Neural progenitor cell (in vitro differentiated cells): ENCODE data around the gene SMC6. TPM values are rescaled to one million over a fixed set of nuclear protein-coding genes. Genes with fewer than 3 reads are reported as not detected.

ENCODE experiments used
- DNase-seq: peaks from one replicate; pipeline ENCODE4 v3.0.0-alpha.2; 2016; ENCODE audit warnings: low spot score
- H2AFZ ChIP-seq: fragments of 200-600 bp; sonication (generic); replicated peaks from 2 replicates; pipeline ENCODE4 v1.6.1; 2016; ENCODE audit warnings: antibody characterized with exemption
- H3F3A ChIP-seq: fragments of 200-600 bp; sonication (generic); 2 replicates; pipeline ENCODE4 v1.6.1; 2016; ENCODE audit warnings: antibody characterized with exemption, low read depth
- H3K27ac ChIP-seq: fragments of 200-600 bp; sonication (generic); 2 replicates; pipeline ENCODE4 v1.5.1; 2016; ENCODE audit warnings: mild to moderate bottlenecking
- H3K27me3 ChIP-seq: fragments of 200-600 bp; sonication (generic); 2 replicates; pipeline ENCODE4 v1.6.1; 2016; ENCODE audit warnings: mild to moderate bottlenecking, moderate library complexity
- H3K36me3 ChIP-seq: fragments of 200-600 bp; sonication (generic); 2 replicates; pipeline ENCODE4 v1.5.1; 2016
- H3K4me1 ChIP-seq: fragments of 200-600 bp; sonication (generic); 2 replicates; pipeline ENCODE4 v1.6.1; 2016; ENCODE audit warnings: mixed run types
- H3K4me2 ChIP-seq: fragments of 200-600 bp; sonication (generic); 2 replicates; pipeline ENCODE4 v1.6.1; 2016
- H3K4me3 ChIP-seq: fragments of 200-600 bp; sonication (generic); 2 replicates; pipeline ENCODE4 v1.5.1; 2016
- H3K79me2 ChIP-seq: fragments of 200-600 bp; sonication (generic); 2 replicates; pipeline ENCODE4 v1.6.1; 2016; ENCODE audit warnings: low read depth
- H3K9ac ChIP-seq: fragments of 200-600 bp; sonication (generic); 2 replicates; pipeline ENCODE4 v1.6.1; 2016
- H3K9me3 ChIP-seq: fragments of 200-600 bp; sonication (generic); 2 replicates; pipeline ENCODE4 v1.5.1; 2016; ENCODE audit warnings: low read depth
- H4K20me1 ChIP-seq: fragments of 200-600 bp; sonication (generic); 2 replicates; pipeline ENCODE4 v1.6.1; 2016; ENCODE audit warnings: low read depth
- H3K27ac Mint-ChIP-seq: 3 replicates; pipeline ENCODE4 v1.8.0; 2021; ENCODE audit warnings: mixed read lengths
- H3K27me3 Mint-ChIP-seq: 2 replicates; pipeline ENCODE4 v1.8.0; 2022; ENCODE audit warnings: low read depth, mild to moderate bottlenecking, inconsistent platforms, moderate library complexity, mixed read lengths; ENCODE audit not compliant: insufficient read depth
- H3K36me3 Mint-ChIP-seq: 3 replicates; pipeline ENCODE4 v1.8.0; 2021; ENCODE audit warnings: mixed read lengths
- H3K4me1 Mint-ChIP-seq: 3 replicates; pipeline ENCODE4 v1.8.0; 2021; ENCODE audit warnings: mixed read lengths
- H3K4me3 Mint-ChIP-seq: 3 replicates; pipeline ENCODE4 v1.8.0; 2021; ENCODE audit warnings: mild to moderate bottlenecking, moderate library complexity, mixed read lengths
- H3K9me3 Mint-ChIP-seq: 3 replicates; pipeline ENCODE4 v1.8.0; 2020; ENCODE audit warnings: mixed read lengths
- CTCF ChIP-seq: fragments of 200-600 bp; sonication (generic); IDR thresholded peaks from 2 replicates; pipeline ENCODE4 v1.5.1; 2017; ENCODE audit warnings: antibody characterized with exemption, mild to moderate bottlenecking
- EZH2 ChIP-seq: fragments of 200-600 bp; sonication (generic); IDR thresholded peaks from 2 replicates; pipeline ENCODE4 v1.6.1; 2017; ENCODE audit warnings: antibody characterized with exemption, mild to moderate bottlenecking, moderate library complexity
- EZH2phosphoT487 ChIP-seq: fragments of 200-600 bp; sonication (generic); IDR thresholded peaks from 2 replicates; pipeline ENCODE4 v1.6.1; 2017; ENCODE audit warnings: antibody characterized with exemption
- total RNA-seq: library from RNA; depleted of rRNA; stranded (reverse); fragments of >200 nt; gene quantifications from 2 replicates; pipeline ENCODE4 v1.2.3, GENCODE V29; 2015; ENCODE audit warnings: low replicate concordance

Gene SMC6
- total RNA-seq, 1 donor from 2014 or later = 56.8 TPM

DNA sequence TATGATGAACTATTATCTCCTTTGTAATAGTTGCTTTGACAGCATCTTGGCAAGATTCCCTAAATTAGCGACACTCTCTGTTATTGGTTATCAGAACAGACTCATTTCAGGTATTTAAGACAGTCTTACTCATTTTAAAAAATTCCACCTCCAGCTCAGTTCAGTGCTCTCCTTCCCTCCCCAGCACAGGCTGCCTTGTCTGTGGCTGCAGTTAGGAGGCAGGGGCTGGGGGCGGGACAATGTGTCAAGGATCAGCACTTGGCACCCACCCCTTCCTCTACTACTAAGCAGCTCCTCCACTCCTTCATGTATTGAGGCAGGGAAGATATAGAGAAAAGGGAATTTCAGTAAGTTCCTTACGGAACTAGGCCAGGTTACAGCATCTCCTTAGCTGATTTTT is 128.2 kb downstream of the SMC6 start:
- H4K20me1 ChIP-seq = peaks cover 4% of the 10 kb centered on the region
- TF ChIP-seq CTCF (no peak), EZH2 (no peak), EZH2phosphoT487 (no peak)
- H3K27ac ChIP-seq = no peak overlapping the region
- H3K9me3 Mint-ChIP-seq = no peaks in the 10 kb centered on the region
- no peak for DNase-seq
- no peak overlapping the region for H2AFZ ChIP-seq
- H3K4me3 ChIP-seq = no peak overlapping the region
- peaks cover 4% of the 10 kb centered on the region for H3K4me1 Mint-ChIP-seq
- H3K27me3 Mint-ChIP-seq = peaks cover 3% of the 10 kb centered on the region
- no peaks in the 10 kb centered on the region for H3F3A ChIP-seq
- H3K36me3 Mint-ChIP-seq = no peaks in the 10 kb centered on the region
- H3K27ac Mint-ChIP-seq = no peak overlapping the region
- no peaks in the 10 kb centered on the region for H3K4me1 ChIP-seq
- no peaks in the 10 kb centered on the region for H3K79me2 ChIP-seq
- no peak overlapping the region for H3K9ac ChIP-seq
- H3K27me3 ChIP-seq = no peaks in the 10 kb centered on the region
- H3K4me2 ChIP-seq = no peak overlapping the region
- H3K36me3 ChIP-seq = no peaks in the 10 kb centered on the region
- no peaks in the 10 kb centered on the region for H3K9me3 ChIP-seq
- H3K4me3 Mint-ChIP-seq = no peak overlapping the region

DNA sequence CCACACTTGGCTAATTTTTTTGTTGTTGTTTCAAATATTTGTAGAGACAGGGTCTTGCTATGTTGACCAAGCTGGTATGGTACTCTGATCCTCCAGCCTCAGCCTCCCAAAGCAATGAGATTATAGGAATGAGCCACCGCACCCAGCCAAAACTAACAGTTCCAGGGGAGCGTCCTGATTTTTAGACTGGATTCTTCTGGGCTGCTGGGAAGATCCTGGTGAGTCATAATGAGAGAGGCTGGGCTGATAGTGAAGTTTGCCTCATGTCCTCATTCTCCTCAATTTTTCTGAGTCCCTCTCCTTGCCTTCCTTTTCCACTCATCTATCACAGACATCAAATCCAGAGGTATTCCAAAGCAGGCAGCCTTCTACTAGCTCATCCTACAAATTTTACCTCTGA is 131.8 kb downstream of the SMC6 start:
- no peak overlapping the region for H2AFZ ChIP-seq
- no peaks in the 10 kb centered on the region for H3K36me3 Mint-ChIP-seq
- H3K36me3 ChIP-seq = no peaks in the 10 kb centered on the region
- no peak overlapping the region for H3K27ac ChIP-seq
- H3K4me2 ChIP-seq = no peak overlapping the region
- no peaks in the 10 kb centered on the region for H3F3A ChIP-seq
- no peaks in the 10 kb centered on the region for H3K4me1 ChIP-seq
- H3K9me3 Mint-ChIP-seq = no peaks in the 10 kb centered on the region
- H3K79me2 ChIP-seq = no peaks in the 10 kb centered on the region
- no peaks in the 10 kb centered on the region for H4K20me1 ChIP-seq
- no peak for TF ChIP-seq EZH2
- H3K9ac ChIP-seq = no peak overlapping the region
- no peak overlapping the region for H3K27ac Mint-ChIP-seq
- no peaks in the 10 kb centered on the region for H3K9me3 ChIP-seq
- no peaks in the 10 kb centered on the region for H3K27me3 ChIP-seq
- no peak overlapping the region for H3K4me3 ChIP-seq
- H3K4me3 Mint-ChIP-seq = no peak overlapping the region
- H3K4me1 Mint-ChIP-seq = peaks cover 4% of the 10 kb centered on the region
- peaks cover 2% of the 10 kb centered on the region for H3K27me3 Mint-ChIP-seq
- no peak for DNase-seq

DNA sequence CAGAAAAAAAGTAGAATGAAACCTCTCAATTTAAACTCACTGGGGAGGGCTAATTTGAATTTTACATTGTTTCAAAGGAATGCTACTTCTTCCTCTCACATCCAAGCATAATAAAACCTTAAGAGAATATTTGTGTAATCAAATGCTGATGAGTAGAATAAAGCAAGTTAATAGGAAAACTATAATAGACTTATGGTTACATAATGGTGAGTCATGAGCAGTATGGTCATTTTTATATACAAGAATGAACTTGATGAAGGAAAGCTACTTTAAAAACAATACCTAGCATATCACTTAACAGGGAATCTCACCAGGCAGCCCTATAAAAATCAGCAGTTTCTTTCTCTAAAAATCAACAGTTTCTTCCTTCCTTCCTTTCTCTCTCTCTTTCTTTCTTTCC is 132.8 kb downstream of the SMC6 start:
- Mint-ChIP-seq H3K4me3 (no peak overlapping the region), H3K9me3 (no peaks in the 10 kb centered on the region), H3K27ac (no peak overlapping the region), H3K36me3 (no peaks in the 10 kb centered on the region), H3K27me3 (peaks cover 2% of the 10 kb centered on the region), H3K4me1 (peaks cover 4% of the 10 kb centered on the region)
- Histone ChIP-seq H3K4me2 (no peak overlapping the region), H3K4me3 (no peak overlapping the region), H3K27ac (no peak overlapping the region), H4K20me1 (no peaks in the 10 kb centered on the region), H3K9ac (no peak overlapping the region), H3F3A (no peaks in the 10 kb centered on the region), H3K9me3 (no peaks in the 10 kb centered on the region), H3K79me2 (no peaks in the 10 kb centered on the region), H3K36me3 (no peaks in the 10 kb centered on the region), H2AFZ (no peak overlapping the region), H3K4me1 (no peaks in the 10 kb centered on the region), H3K27me3 (no peaks in the 10 kb centered on the region)
- TF ChIP-seq CTCF (no peak), EZH2 (no peak), EZH2phosphoT487 (no peak)
- DNase-seq = no peak

GRCh38 chr2:17620280-17620679 is 133.3 kb downstream of the SMC6 start:
- DNase-seq = no peak
- H3K4me2 ChIP-seq = no peak overlapping the region
- H3K4me3 Mint-ChIP-seq = no peak overlapping the region
- no peaks in the 10 kb centered on the region for H3F3A ChIP-seq
- H3K27ac Mint-ChIP-seq = no peak overlapping the region
- H3K27me3 ChIP-seq = no peaks in the 10 kb centered on the region
- H4K20me1 ChIP-seq = no peaks in the 10 kb centered on the region
- H2AFZ ChIP-seq = no peak overlapping the region
- H3K9ac ChIP-seq = no peak overlapping the region
- no peaks in the 10 kb centered on the region for H3K4me1 ChIP-seq
- no peaks in the 10 kb centered on the region for H3K36me3 ChIP-seq
- no peaks in the 10 kb centered on the region for H3K36me3 Mint-ChIP-seq
- H3K79me2 ChIP-seq = no peaks in the 10 kb centered on the region
- TF ChIP-seq EZH2phosphoT487 = no peak
- no peak for TF ChIP-seq EZH2
- no peak for TF ChIP-seq CTCF
- no peaks in the 10 kb centered on the region for H3K9me3 ChIP-seq
- peaks cover 7% of the 10 kb centered on the region for H3K4me1 Mint-ChIP-seq
- H3K9me3 Mint-ChIP-seq = no peaks in the 10 kb centered on the region
- H3K27me3 Mint-ChIP-seq = peaks cover 4% of the 10 kb centered on the region
- no peak overlapping the region for H3K4me3 ChIP-seq
- H3K27ac ChIP-seq = no peak overlapping the region
